Measurements from ENCODE around the gene PPP1R18.
A peak's percentile ranks its signal among the peaks of the same experiment; 100 is the strongest.

- TF ChIP-seq, protein P1, sequence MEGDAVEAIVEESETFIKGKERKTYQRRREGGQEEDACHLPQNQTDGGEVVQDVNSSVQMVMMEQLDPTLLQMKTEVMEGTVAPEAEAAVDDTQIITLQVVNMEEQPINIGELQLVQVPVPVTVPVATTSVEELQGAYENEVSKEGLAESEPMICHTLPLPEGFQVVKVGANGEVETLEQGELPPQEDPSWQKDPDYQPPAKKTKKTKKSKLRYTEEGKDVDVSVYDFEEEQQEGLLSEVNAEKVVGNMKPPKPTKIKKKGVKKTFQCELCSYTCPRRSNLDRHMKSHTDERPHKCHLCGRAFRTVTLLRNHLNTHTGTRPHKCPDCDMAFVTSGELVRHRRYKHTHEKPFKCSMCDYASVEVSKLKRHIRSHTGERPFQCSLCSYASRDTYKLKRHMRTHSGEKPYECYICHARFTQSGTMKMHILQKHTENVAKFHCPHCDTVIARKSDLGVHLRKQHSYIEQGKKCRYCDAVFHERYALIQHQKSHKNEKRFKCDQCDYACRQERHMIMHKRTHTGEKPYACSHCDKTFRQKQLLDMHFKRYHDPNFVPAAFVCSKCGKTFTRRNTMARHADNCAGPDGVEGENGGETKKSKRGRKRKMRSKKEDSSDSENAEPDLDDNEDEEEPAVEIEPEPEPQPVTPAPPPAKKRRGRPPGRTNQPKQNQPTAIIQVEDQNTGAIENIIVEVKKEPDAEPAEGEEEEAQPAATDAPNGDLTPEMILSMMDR (IDR thresholded peaks at IDR 0.05; ENCODE audit: insufficient read depth, low read length, poor library complexity, severe bottlenecking): peak; percentile 99
- TF ChIP-seq EZH2phosphoT487 (conservative IDR thresholded peaks at IDR 0.05; ENCODE audit: low read length): no peak
Measured at GRCh38 chr6:30730601-30731435, 44.4 kb upstream of the PPP1R18 start.

All from SU-DHL-6 (cell line).